Natural killer cell (primary cell): ENCODE measurements around the gene TEAD1. TPM values are rescaled to one million over a fixed set of nuclear protein-coding genes. Genes with fewer than 3 reads are reported as not detected.

ENCODE experiments used
- ATAC-seq, 3 donors: fragments of 150-1000 bp in 2 of 3; fragments of 200-7000 bp in 1 of 3; cut with Tn5 transposase; 1 replicate in 1 of 3; 2 replicates in 2 of 3; pipeline ENCODE4 v1.10.0; 2021; ENCODE audit warnings: mild to moderate bottlenecking in 2 of 3, moderate library complexity in 2 of 3
- DNase-seq, 2 donors: peaks; one replicate each; pipeline versions ENCODE4 v3.0.0 to v3.0.0-alpha.2; 2013 to 2021; ENCODE audit warnings: mixed read lengths in 1 of 2
- H3K27ac ChIP-seq: one replicate; pipeline ENCODE4 v1.5.1; 2013; ENCODE audit warnings: mild to moderate bottlenecking, low read length
- H3K27me3 ChIP-seq: one replicate; pipeline ENCODE4 v1.6.1; 2013; ENCODE audit warnings: low read length; ENCODE audit not compliant: control insufficient read depth, insufficient read depth
- H3K36me3 ChIP-seq: one replicate; pipeline ENCODE4 v1.6.1; 2013; ENCODE audit warnings: low read length; ENCODE audit not compliant: control insufficient read depth, insufficient read depth
- H3K4me1 ChIP-seq: one replicate; pipeline ENCODE4 v1.6.1; 2013; ENCODE audit warnings: low read length; ENCODE audit not compliant: control insufficient read depth, insufficient read depth
- H3K4me3 ChIP-seq: one replicate; pipeline ENCODE4 v1.5.1; 2013; ENCODE audit warnings: low read length
- H3K9me3 ChIP-seq: one replicate; pipeline ENCODE4 v1.6.1; 2013; ENCODE audit warnings: low read length; ENCODE audit not compliant: control insufficient read depth, insufficient read depth
- H3K27ac Mint-ChIP-seq, 2 donors: one replicate each; pipeline ENCODE4 v1.8.0; 2022; ENCODE audit warnings: mild to moderate bottlenecking in 2 of 2, mixed read lengths in 2 of 2, moderate library complexity in 1 of 2
- H3K27me3 Mint-ChIP-seq, 2 donors: one replicate each; pipeline ENCODE4 v1.8.0; 2022; ENCODE audit warnings: low read depth in 2 of 2, mixed read lengths in 2 of 2
- H3K36me3 Mint-ChIP-seq: one replicate; pipeline ENCODE4 v1.8.0; 2022; ENCODE audit warnings: mixed read lengths
- H3K4me1 Mint-ChIP-seq, 2 donors: one replicate each; pipeline ENCODE4 v1.8.0; 2022; ENCODE audit warnings: mixed read lengths in 2 of 2
- H3K4me3 Mint-ChIP-seq: one replicate; pipeline ENCODE4 v1.8.0; 2022; ENCODE audit warnings: mild to moderate bottlenecking, moderate library complexity, mixed read lengths
- H3K9me3 Mint-ChIP-seq, 2 donors: one replicate each; pipeline ENCODE4 v1.8.0; 2022; ENCODE audit warnings: mixed read lengths in 2 of 2
- WGBS: methylation state at CpG from one replicate; pipeline ENCODE4 v1.1.7; 2013; ENCODE audit warnings: missing lambda C conversion rate; ENCODE audit not compliant: insufficient coverage; 5-methylcytosine and 5-hydroxymethylcytosine counted together
- intact Hi-C: fragments of 100-400 bp; cut with micrococcal nuclease; formaldehyde crosslinking; loops from one replicate; pipeline ENCODE4 v1.14.2; 2022
- total RNA-seq, 4 donors: library from RNA; stranded (reverse); fragments of 120-200 nt in 1 of 4; gene quantifications; one replicate each; pipeline versions ENCODE4 v1.2.3 to v1.2.4, GENCODE V29; 2013 to 2022
- TF ChIP-seq, protein P1 (sequence below): fragments of 200-600 bp; IDR thresholded peaks from one replicate; pipeline ENCODE4 v1.8.0; 2022; ENCODE audit warnings: antibody characterized with exemption

Gene TEAD1
- total RNA-seq, 3 donors from 2014 or later (not counting 1 experiment from before 2014, with no cell fraction given) = not detected

DNA sequence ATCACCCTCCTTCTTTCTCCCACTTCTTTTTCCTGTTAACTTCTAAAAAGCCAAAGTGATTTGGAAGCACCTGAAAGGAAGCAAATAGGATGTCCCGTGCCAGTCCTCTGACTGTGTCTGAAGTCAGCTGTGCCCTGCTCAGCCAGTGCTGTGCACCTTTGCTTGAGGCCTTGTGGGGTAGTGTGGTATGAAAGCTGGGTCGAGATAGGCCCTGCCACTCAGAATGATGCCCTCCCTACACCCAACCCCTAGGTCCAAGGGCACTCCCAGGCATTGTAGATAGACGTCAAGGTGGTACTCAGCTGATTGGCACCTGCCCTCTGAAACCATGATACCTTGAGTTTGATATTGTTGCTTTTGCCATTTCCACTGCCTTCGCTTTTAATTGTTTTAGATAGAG lies 251.3 kb downstream of the TEAD1 start:
- H3K4me1 Mint-ChIP-seq = no peaks in the 10 kb centered on the region
- intact Hi-C loops = no loop called here
- no peak overlapping the region for H3K27ac ChIP-seq
- H3K4me1 ChIP-seq = no peaks in the 10 kb centered on the region
- no peak for DNase-seq
- ATAC-seq = no peak
- no peaks in the 10 kb centered on the region for H3K9me3 Mint-ChIP-seq
- no peak overlapping the region for H3K4me3 ChIP-seq
- H3K36me3 ChIP-seq = no peaks in the 10 kb centered on the region
- H3K9me3 ChIP-seq = no peaks in the 10 kb centered on the region
- H3K4me3 Mint-ChIP-seq = no peak overlapping the region
- peaks cover 3% of the 10 kb centered on the region for H3K27me3 ChIP-seq
- TF ChIP-seq, protein P1, sequence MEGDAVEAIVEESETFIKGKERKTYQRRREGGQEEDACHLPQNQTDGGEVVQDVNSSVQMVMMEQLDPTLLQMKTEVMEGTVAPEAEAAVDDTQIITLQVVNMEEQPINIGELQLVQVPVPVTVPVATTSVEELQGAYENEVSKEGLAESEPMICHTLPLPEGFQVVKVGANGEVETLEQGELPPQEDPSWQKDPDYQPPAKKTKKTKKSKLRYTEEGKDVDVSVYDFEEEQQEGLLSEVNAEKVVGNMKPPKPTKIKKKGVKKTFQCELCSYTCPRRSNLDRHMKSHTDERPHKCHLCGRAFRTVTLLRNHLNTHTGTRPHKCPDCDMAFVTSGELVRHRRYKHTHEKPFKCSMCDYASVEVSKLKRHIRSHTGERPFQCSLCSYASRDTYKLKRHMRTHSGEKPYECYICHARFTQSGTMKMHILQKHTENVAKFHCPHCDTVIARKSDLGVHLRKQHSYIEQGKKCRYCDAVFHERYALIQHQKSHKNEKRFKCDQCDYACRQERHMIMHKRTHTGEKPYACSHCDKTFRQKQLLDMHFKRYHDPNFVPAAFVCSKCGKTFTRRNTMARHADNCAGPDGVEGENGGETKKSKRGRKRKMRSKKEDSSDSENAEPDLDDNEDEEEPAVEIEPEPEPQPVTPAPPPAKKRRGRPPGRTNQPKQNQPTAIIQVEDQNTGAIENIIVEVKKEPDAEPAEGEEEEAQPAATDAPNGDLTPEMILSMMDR = no peak
- H3K27me3 Mint-ChIP-seq = peaks cover 8 to 13% of the 10 kb centered on the region in 2 donors
- 45% methylated on average over 2 of the region's 4 CpGs for WGBS
- H3K36me3 Mint-ChIP-seq = no peaks in the 10 kb centered on the region
- no peak overlapping the region for H3K27ac Mint-ChIP-seq

DNA sequence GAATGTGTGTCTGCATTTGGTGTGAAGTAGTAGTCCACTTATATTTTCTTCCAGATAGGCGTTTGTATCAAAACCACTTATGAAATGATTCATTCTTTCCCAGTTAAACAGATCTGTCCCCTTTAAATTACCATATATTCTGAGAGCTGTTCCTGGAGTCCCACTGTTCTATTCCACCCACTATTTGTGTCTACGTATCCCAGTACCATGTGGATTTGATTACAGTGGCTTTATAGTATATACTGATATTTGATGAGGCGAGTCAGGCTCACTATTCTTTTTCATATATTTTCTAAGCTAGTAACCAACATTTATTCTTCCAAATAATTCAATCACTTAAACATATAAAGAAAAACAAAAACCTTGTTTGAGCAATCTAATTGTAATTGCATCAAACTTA lies 253.0 kb downstream of the TEAD1 start:
- H3K4me3 ChIP-seq = no peak overlapping the region
- no peaks in the 10 kb centered on the region for H3K36me3 ChIP-seq
- Mint-ChIP-seq H3K36me3 (no peaks in the 10 kb centered on the region), H3K4me1 (no peaks in the 10 kb centered on the region), H3K27ac (no peak overlapping the region), H3K27me3 (peaks cover 6 to 18% of the 10 kb centered on the region in 2 donors), H3K9me3 (no peaks in the 10 kb centered on the region), H3K4me3 (no peak overlapping the region)
- DNase-seq (no peak), ATAC-seq (no peak)
- no peaks in the 10 kb centered on the region for H3K9me3 ChIP-seq
- intact Hi-C loops = no loop called here
- H3K27ac ChIP-seq = no peak overlapping the region
- H3K27me3 ChIP-seq = peaks cover 3% of the 10 kb centered on the region
- no CpG with 5 or more reads among the region's 3 CpGs for WGBS
- no peaks in the 10 kb centered on the region for H3K4me1 ChIP-seq
- TF ChIP-seq, protein P1 = no peak

DNA sequence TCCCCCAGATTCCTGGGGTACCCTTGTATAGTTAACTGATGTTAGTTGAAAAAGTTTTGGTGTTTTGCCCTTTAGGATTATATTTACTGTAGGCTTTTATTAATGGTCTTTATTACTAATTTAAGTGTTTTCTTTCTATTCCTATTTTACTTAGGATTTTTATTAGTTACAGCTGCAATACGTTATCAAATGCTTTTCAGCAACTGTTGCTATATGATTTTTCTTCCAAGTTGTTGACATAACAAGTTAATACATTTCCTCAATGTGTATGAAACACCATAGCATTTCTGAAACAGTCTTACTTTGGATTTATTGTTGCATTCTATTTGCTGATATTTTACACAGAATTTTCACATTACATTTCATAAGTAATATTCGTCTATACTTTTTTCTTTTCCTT lies 253.7 kb downstream of the TEAD1 start:
- Mint-ChIP-seq H3K4me1 (no peaks in the 10 kb centered on the region), H3K4me3 (no peak overlapping the region), H3K36me3 (no peaks in the 10 kb centered on the region), H3K27me3 (peaks cover 6 to 18% of the 10 kb centered on the region in 2 donors), H3K27ac (no peak overlapping the region), H3K9me3 (no peaks in the 10 kb centered on the region)
- DNase-seq (no peak), ATAC-seq (no peak)
- TF ChIP-seq, protein P1 = no peak
- Histone ChIP-seq H3K4me1 (no peaks in the 10 kb centered on the region), H3K4me3 (no peak overlapping the region), H3K27me3 (peaks cover 3% of the 10 kb centered on the region), H3K9me3 (no peaks in the 10 kb centered on the region), H3K36me3 (no peaks in the 10 kb centered on the region), H3K27ac (no peak overlapping the region)
- intact Hi-C loops = no loop called here
- 80% methylated on average over 2 of the region's 2 CpGs for WGBS

DNA sequence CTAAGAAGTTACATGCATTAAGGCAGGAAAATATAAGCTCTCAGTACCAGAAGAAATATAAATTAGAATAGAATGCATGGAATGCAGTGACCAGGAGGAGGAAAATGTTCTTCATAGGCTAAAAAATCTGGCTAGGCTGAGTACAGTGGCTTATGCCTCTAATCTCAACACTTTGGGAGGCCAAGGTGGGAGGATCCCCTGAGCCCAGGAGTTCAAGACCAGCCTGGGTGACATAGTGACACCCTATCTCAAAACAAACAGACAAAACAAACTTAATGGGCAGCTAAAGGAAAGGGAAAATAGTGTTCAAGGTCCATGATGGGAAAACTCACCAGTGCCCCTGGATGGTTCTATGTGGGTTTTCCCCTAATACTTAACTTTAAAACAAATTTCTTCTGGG lies 256.6 kb downstream of the TEAD1 start:
- DNase-seq (no peak), ATAC-seq (no peak)
- Histone ChIP-seq H3K27me3 (peaks cover 3% of the 10 kb centered on the region), H3K4me3 (no peak overlapping the region), H3K36me3 (no peaks in the 10 kb centered on the region), H3K4me1 (no peaks in the 10 kb centered on the region), H3K9me3 (no peaks in the 10 kb centered on the region), H3K27ac (no peak overlapping the region)
- intact Hi-C loops = no loop called here
- Mint-ChIP-seq H3K36me3 (no peaks in the 10 kb centered on the region), H3K27ac (no peak overlapping the region), H3K9me3 (no peaks in the 10 kb centered on the region), H3K4me3 (no peak overlapping the region), H3K27me3 (peaks cover 6 to 20% of the 10 kb centered on the region in 2 donors), H3K4me1 (no peaks in the 10 kb centered on the region)
- TF ChIP-seq, protein P1 = no peak
